H4 (cell line): Measurements from ENCODE around the gene TFIP11. TPM values are rescaled to one million over a fixed set of nuclear protein-coding genes. Genes with fewer than 3 reads are reported as not detected.
"Not testable (repeated sequence)": the region's sequence is repeated elsewhere in the genome, so short reads cannot be mapped to it uniquely, and the experiment has no call there.

Source experiments
- DNase-seq: peaks from one replicate; pipeline ENCODE4 v3.0.0-alpha.2; 2015; ENCODE audit warnings: low spot score
- total RNA-seq: library from RNA; depleted of rRNA; stranded (reverse); fragments of >200 nt; shearing (Covaris generic); gene quantifications from 2 replicates; pipeline ENCODE4 v1.2.3, GENCODE V29; 2014

TFIP11 gene
- total RNA-seq, 1 experiment from 2014 or later: 13.8 TPM

DNA sequence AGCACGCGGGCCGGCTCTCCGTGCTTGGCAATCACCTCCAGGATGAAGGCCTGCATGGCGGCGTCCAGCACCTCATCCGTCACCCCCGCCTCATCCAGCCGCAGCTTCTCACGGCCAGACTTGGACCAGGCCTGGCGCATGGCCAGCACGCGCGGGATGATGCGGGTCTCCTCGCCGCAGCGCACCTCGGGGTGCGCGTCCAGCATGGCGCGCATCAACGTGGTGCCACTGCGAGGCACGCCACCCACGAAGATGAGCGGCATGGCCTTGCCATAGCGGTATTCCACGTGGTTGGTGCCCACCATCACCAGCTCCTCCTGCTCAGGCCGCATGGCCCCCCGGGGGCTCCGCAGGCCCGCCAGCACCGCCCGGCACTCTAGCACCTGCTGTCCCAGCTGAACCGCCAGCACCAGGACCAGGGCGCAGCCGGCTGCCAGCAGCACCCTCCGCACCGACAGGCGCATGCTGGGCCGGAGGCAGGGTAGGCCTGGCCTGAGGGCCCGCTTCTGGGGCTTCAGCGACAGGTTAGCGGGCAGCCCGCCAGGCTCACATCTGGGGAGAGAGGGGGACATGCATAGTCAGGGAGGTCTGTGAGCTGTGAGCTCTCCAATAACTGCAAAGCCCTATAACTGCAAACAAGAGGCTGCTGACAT is 29.0 kb upstream of the TFIP11 start:
- DNase-seq: no peak

GRCh38 chr22:26540119-26540518 is 27.8 kb upstream of the TFIP11 start:
- DNase-seq: no peak

GRCh38 chr22:26536762-26537134 is 24.5 kb upstream of the TFIP11 start:
- no peak for DNase-seq

DNA sequence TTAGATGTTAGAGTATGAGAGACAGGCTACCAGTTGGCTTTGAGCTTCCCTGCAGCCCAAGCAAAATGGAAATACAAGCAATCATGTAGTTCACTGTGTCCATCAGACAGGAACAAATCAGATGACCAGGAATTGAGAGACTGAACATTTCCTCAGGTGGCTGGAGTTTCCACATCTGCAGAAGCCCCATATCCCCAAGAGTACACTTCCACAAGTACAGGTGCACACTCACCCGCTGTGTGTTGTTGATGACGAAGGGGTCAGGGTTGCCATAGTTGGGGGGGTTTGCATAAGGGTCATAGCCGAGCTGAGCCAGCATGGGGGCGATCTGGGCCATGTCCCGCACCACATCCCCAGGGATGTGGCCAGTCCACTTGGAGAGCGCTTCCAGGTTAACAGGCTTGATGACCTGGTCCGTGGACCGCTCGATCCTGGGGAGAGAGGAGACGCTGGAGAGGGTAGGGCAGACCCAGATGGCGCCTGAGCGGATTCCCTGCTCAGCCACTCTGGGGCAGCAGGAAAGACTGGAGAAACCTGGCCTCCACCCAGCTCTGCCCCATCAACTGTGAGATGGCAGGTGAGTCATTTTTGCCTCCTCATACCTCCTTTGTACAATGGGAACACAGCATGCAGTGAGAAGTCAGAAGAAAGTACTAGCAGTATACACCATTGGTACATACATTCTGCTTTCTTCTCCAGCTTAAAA is 23.9 kb upstream of the TFIP11 start:
- DNase-seq: no peak

DNA sequence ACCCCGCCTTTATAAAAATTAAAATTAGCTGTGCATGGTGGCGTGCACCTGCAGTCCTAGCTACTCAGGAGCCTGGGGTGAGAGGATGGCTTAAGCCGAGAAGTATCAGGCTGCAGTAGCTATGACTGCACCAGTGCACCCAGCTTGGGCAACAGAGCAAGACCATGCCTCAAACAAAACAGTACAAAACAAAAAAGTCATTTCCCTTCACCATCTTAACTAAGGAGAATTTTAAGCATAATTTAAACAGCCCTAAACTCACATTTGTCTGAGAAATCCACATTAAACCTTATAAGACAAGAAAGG is 23.3 kb upstream of the TFIP11 start:
- no peak for DNase-seq

DNA sequence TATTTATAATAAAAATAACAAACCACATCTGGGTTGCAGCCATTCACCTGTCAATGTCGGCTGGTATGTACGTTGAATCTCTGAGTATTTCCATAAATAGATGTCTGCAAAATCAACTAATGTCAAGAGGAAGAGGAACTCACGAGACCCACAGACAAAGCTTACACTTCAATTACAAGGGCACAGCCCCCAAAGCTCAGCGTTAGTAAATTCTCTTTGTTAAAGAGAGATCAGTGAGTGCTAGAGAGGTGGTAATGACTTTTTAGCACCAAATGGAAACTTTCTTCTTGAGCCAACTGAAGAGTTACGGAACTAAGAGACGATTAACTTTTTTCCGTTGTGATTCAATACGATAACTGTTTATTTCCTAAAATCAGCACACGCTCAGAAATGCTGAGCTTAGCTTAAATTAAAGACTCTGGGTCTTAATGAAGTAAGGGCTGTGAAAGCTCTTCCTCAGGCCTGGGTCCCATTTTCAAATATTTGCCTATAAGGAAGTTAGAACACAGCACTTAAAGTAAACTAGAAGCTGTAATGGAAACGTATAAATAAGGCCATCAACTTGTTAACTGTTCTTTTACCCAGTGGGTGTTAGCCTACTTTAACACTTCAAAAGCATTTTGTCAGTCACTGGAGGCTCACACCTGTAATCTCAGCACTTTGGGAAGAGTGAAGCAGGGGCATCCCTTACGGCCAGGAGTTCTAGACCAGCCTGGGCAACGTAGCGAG is 22.8 kb upstream of the TFIP11 start:
- no peak for DNase-seq

GRCh38 chr22:26534171-26534855 is 22.0 kb upstream of the TFIP11 start:
- DNase-seq: no peak

- DNase-seq: no peak
Observed at GRCh38 chr22:26529345-26529744, 17.1 kb upstream of the TFIP11 start.

- DNase-seq: not testable (repeated sequence)
Observed at GRCh38 chr22:26528518-26528917, 16.2 kb upstream of the TFIP11 start.

DNA sequence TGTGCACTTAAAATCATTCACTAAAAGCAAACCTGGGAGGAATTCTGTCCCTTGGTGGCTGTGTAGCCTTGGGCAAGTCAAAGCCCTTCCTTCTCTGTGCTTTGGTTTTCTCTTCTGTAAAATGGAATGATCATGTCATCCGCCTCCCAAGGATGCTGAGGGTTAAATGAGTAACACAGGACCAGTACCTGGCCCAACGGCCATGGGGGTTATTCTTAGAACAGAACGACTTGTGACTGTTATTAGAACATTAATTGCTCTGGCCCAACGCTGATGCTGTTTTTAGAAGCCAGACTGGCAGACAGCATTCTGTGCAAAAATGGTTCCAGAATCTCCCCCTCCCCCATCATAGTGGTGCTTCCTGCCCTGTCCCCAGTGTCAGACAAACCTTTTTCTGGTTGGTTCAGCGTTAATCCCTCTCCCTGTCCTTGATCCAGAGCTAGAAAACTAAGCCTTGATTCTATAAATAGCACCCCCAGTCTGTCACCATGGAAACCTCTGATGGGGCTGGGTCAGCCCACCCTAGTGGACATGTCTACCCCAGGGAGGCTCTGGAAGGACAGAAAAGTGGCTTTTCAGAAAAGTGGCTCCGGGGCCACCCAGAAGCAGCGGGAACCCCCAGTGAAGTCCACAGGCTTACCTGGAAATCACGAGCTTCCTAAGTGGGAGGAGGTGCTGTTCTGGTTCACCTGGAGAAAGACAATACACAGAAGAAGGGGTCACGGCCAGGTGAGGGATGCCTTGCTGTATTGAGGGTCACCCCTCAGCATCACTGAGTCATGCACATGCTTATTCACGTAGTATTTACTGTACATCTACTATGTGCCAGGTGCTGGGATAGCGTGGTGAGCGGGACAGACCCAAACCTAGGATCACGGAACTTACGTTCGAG is 15.5 kb upstream of the TFIP11 start:
- no peak for DNase-seq

DNA sequence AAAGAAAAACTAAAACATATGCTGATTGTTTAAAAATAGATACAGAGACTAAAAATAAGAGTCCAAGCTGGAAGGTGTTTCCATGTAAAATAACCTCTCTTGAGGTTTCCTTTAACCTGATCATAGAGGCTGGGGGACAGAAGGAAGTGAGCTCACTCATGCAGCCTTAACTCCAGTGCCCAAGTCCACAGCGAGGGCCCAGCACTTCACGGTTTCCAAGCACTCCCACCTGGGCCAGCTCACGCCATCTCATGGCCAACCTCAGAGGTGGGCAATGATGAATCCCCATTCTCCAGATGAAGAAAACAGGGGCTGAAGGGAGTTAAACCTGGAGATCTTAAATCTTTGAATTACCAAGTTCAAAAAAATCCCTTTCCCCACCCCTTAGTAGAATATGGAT is 14.9 kb upstream of the TFIP11 start:
- DNase-seq: no peak

GRCh38 chr22:26525946-26526564 is 13.8 kb upstream of the TFIP11 start:
- no peak for DNase-seq

GRCh38 chr22:26524870-26525269 is 12.6 kb upstream of the TFIP11 start:
- no peak for DNase-seq

DNA sequence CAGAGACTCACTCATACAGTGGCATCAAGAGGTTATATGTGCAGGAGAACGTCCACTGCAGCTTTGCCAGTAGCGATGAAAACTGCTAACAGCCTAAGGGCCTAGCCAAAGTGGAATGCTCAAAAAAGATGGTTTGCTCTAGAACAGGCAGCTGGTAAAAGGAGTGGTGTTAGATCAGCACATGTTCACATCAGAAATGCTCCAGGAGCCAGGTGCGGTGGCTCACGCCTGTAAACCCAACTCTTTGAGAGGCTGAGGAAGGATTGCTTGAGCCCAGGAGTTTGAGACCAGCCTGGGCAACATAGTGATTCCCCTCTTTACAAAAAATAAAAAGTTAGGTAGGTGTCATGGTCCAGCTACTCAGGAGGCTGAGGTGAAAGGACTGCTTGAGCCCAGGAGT is 10.3 kb upstream of the TFIP11 start:
- no peak for DNase-seq

DNA sequence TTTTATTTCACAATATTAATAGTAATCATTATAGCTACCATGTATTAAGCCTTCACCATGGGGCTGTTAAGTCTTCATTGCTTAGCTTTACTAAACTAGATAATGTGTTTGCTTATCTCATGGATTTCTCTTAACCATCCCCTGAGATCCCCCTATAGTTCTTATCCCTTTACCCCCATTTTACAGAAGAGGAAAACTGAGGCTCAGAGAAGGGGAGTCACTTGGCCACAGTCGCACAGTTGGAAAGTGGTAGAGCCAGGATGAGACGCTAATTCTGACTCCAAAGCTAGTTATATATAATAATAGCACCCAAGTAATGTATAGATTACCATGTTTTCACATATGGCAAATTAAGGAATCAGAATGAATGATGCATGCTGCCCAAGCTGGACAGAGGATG is 9.7 kb upstream of the TFIP11 start:
- no peak for DNase-seq

DNA sequence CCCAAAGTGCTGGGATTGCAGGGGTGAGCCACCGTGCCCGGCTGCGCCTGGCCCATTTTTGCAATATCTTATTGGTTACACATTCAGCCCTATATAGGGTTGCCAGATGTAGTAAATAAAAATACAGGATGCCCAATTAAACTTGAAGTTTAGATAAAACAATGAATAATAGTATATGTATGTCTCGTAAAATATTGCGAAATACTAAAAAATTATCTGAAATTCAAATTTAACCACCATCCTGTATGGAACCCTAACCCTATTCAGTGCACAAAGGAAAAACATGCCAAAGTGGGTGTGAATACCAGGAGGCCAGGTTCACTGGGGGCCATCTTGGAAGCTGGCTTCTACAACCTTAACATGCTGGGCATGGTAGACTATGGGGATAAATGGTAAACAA is 5.2 kb upstream of the TFIP11 start:
- no peak for DNase-seq

- no peak for DNase-seq
Observed at GRCh38 chr22:26516503-26516902, 4.2 kb upstream of the TFIP11 start.

DNA sequence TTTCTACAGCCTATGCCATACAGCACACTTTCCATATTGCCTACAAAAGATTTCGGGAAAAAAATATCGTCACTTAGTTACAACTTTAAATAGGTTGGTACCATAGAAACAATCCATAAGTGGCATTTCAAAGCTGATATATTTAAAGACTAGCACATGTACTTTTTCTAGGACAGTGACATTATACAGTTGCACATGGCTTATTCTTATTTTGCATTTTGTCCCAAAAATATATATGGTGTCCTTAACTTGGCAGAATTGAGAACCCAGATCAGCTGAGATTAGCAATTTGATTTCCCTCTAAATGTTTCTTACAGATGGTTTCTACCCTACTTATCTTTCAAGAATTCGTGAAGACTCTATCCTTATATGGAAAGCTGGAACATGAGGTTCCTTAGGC is 3.7 kb upstream of the TFIP11 start:
- DNase-seq: no peak

GRCh38 chr22:26514419-26515161 is 2.3 kb upstream of the TFIP11 start:
- no peak for DNase-seq

DNA sequence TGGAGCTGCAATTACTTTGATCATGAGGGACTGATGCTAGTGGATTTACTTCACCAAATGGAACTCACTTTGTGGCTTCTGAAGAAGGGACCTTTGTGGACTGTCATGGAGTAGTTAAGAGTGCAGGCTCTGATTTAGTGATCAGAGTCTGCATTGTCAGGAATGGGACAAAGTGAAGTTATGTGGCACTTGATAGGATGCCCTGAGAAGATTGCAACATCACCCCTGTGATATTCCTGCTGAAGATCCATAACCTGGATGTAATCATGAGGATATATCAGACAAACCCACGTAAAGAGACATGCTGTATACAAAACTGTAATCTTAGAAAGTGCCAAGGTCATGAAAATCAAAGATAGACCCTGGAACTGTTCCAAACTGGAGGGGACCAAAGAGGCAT is 1.6 kb upstream of the TFIP11 start:
- no peak for DNase-seq

GRCh38 chr22:26508148-26508547 is 4.1 kb downstream of the TFIP11 start:
- DNase-seq: no peak
